IMR-90 (cell line): Measurements from ENCODE around the gene ATP9B. TPM values are rescaled to one million over a fixed set of nuclear protein-coding genes. Genes with fewer than 3 reads are reported as not detected.

Experiments used
- ATAC-seq: fragments of 200-7000 bp; cut with Tn5 transposase; 2 replicates; pipeline ENCODE4 v1.9.1; 2020; ENCODE audit warnings: low read depth, mild to moderate bottlenecking, moderate library complexity
- BruUV-seq: library from RNA; stranded (reverse); fragments of 400-500 nt; replicated peaks from 2 replicates; lab custom pipeline; 2021; lab: Mats Ljungman, UMichigan
- CTCF ChIA-PET: fragments of 300-600 bp; formaldehyde crosslinking; extraction: SDS; loops from one replicate; lab custom pipeline; 2021; ENCODE audit warnings: antibody characterized with exemption; lab: Yijun Ruan, JAX
- POLR2A ChIA-PET: fragments of 300-600 bp; sonication (Branson Sonifier 250); formaldehyde crosslinking; loops from one replicate; lab custom pipeline; 2022; ENCODE audit warnings: antibody characterized with exemption; ENCODE audit not compliant: unreplicated experiment; lab: Charles Lee
- DNase-seq: peaks from one replicate; pipeline ENCODE4 v3.0.0; 2013
- H2AFZ ChIP-seq: replicated peaks from 2 replicates; pipeline ENCODE3; 2013; ENCODE audit warnings: low read length, mild to moderate bottlenecking; ENCODE audit not compliant: poor library complexity
- H2AK5ac ChIP-seq: 2 replicates; pipeline ENCODE4 v1.6.1; 2013; ENCODE audit warnings: low read depth, low read length, inconsistent platforms
- H2AK9ac ChIP-seq: replicated peaks from 2 replicates; pipeline ENCODE3; 2013; ENCODE audit warnings: mild to moderate bottlenecking, low read depth, low read length, moderate library complexity; ENCODE audit not compliant: poor library complexity
- H2BK120ac ChIP-seq: 2 replicates; pipeline ENCODE4 v1.6.1; 2013; ENCODE audit warnings: low read depth, low read length, inconsistent platforms
- H2BK15ac ChIP-seq: 3 replicates; pipeline ENCODE4 v1.6.1; 2013; ENCODE audit warnings: low read depth, low read length, inconsistent platforms
- H2BK20ac ChIP-seq: 2 replicates; pipeline ENCODE4 v1.6.1; 2013; ENCODE audit warnings: low read depth, mild to moderate bottlenecking, inconsistent platforms, low read length, moderate library complexity
- H2BK5ac ChIP-seq: 2 replicates; pipeline ENCODE4 v1.6.1; 2013; ENCODE audit warnings: mild to moderate bottlenecking, low read depth, low read length, inconsistent platforms; ENCODE audit not compliant: poor library complexity, severe bottlenecking
- H3K14ac ChIP-seq: replicated peaks from 2 replicates; pipeline ENCODE4 v1.6.1; 2013; ENCODE audit warnings: low read depth, low read length, inconsistent platforms
- H3K18ac ChIP-seq: 2 replicates; pipeline ENCODE4 v1.6.1; 2013; ENCODE audit warnings: low read depth, low read length, control low read depth
- H3K23ac ChIP-seq: 2 replicates; pipeline ENCODE4 v1.6.1; 2013; ENCODE audit warnings: low read depth, low read length, inconsistent platforms
- H3K27ac ChIP-seq: 2 replicates; pipeline ENCODE4 v1.5.1; 2013; ENCODE audit warnings: mild to moderate bottlenecking, control low read depth, low read length; ENCODE audit not compliant: insufficient read depth
- H3K27me3 ChIP-seq: 2 replicates; pipeline ENCODE4 v1.6.1; 2013; ENCODE audit warnings: low read length; ENCODE audit not compliant: control insufficient read depth, insufficient read depth
- H3K36me3 ChIP-seq: 2 replicates; pipeline ENCODE4 v1.6.1; 2013; ENCODE audit warnings: low read length, mixed read lengths; ENCODE audit not compliant: control insufficient read depth, insufficient read depth
- H3K4ac ChIP-seq: 2 replicates; pipeline ENCODE4 v1.6.1; 2013; ENCODE audit warnings: low read depth, low read length, inconsistent platforms
- H3K4me1 ChIP-seq: 2 replicates; pipeline ENCODE4 v1.6.1; 2013; ENCODE audit warnings: low read length, mixed read lengths; ENCODE audit not compliant: control insufficient read depth, insufficient read depth
- H3K4me2 ChIP-seq: 2 replicates; pipeline ENCODE4 v1.6.1; 2013; ENCODE audit warnings: low read depth, mild to moderate bottlenecking, control low read depth, low read length, moderate library complexity
- H3K4me3 ChIP-seq: 2 replicates; pipeline ENCODE4 v1.5.1; 2013; ENCODE audit warnings: low read depth, mild to moderate bottlenecking, control low read depth, low read length, moderate library complexity; ENCODE audit not compliant: insufficient read depth
- H3K56ac ChIP-seq: 2 replicates; pipeline ENCODE4 v1.6.1; 2013; ENCODE audit warnings: low read length, inconsistent platforms; ENCODE audit not compliant: insufficient read depth; ENCODE audit errors: extremely low read depth
- H3K79me1 ChIP-seq, 2 experiments: 2 replicates each; pipeline ENCODE4 v1.6.1; 2013; ENCODE audit warnings: low read length in 2 of 2, inconsistent platforms in 1 of 2, low read depth in 1 of 2
- H3K9ac ChIP-seq: 2 replicates; pipeline ENCODE4 v1.6.1; 2013; ENCODE audit warnings: low read depth, low read length, control low read depth
- H3K9me1 ChIP-seq: 2 replicates; pipeline ENCODE4 v1.6.1; 2013; ENCODE audit warnings: low read length, inconsistent platforms; ENCODE audit not compliant: insufficient read depth
- H3K9me3 ChIP-seq: 2 replicates; pipeline ENCODE4 v1.6.1; 2013; ENCODE audit warnings: low read length; ENCODE audit not compliant: control insufficient read depth, insufficient read depth
- H4K20me1 ChIP-seq: 2 replicates; pipeline ENCODE4 v1.6.1; 2013; ENCODE audit warnings: low read length, inconsistent platforms; ENCODE audit not compliant: insufficient read depth
- H4K5ac ChIP-seq: 2 replicates; pipeline ENCODE4 v1.6.1; 2013; ENCODE audit warnings: mild to moderate bottlenecking, low read depth, low read length, control low read depth
- H4K8ac ChIP-seq, 2 experiments: 2 replicates each; pipeline ENCODE4 v1.6.1; 2013; ENCODE audit warnings: low read depth in 2 of 2, low read length in 2 of 2, control low read depth in 1 of 2, inconsistent platforms in 1 of 2
- H4K91ac ChIP-seq: 2 replicates; pipeline ENCODE4 v1.6.1; 2013; ENCODE audit warnings: low read depth, low read length, inconsistent platforms; ENCODE audit not compliant: insufficient read depth
- BHLHE40 ChIP-seq: fragments of 150-350 bp; IDR thresholded peaks from 2 replicates; pipeline ENCODE4 v1.6.1; 2016; ENCODE audit warnings: mild to moderate bottlenecking, low read depth, low read length
- CEBPB ChIP-seq: IDR thresholded peaks from 2 replicates; pipeline ENCODE4 v1.6.1; 2012; ENCODE audit warnings: low read depth, low read length, improper control_type of control experiment
- CHD1 ChIP-seq: IDR thresholded peaks from 2 replicates; pipeline ENCODE4 v1.6.1; 2012; ENCODE audit warnings: low read depth, low read length, improper control_type of control experiment
- ELK1 ChIP-seq: fragments of 150-350 bp; IDR thresholded peaks from 2 replicates; pipeline ENCODE4 v1.6.1; 2016; ENCODE audit warnings: low read depth, mild to moderate bottlenecking, low read length, moderate library complexity, borderline replicate concordance
- MAFK ChIP-seq: IDR thresholded peaks from 2 replicates; pipeline ENCODE4 v1.6.1; 2012; ENCODE audit warnings: low read depth, low read length, improper control_type of control experiment
- MXI1 ChIP-seq: IDR thresholded peaks from 2 replicates; pipeline ENCODE4 v1.6.1; 2012; ENCODE audit warnings: low read depth, mild to moderate bottlenecking, low read length, moderate library complexity, borderline replicate concordance
- NFE2L2 ChIP-seq: fragments of 150-350 bp; IDR thresholded peaks from 2 replicates; pipeline ENCODE4 v1.6.1; 2016; ENCODE audit warnings: low read depth, mild to moderate bottlenecking, low read length
- RCOR1 ChIP-seq: IDR thresholded peaks from 2 replicates; pipeline ENCODE4 v1.6.1; 2012; ENCODE audit warnings: mild to moderate bottlenecking, low read length, improper control_type of control experiment; ENCODE audit not compliant: insufficient replicate concordance
- RFX5 ChIP-seq: IDR thresholded peaks from 2 replicates; pipeline ENCODE4 v1.8.0; 2012; ENCODE audit warnings: low read depth, mild to moderate bottlenecking, low read length, moderate library complexity
- WGBS, 2 experiments: methylation state at CpG; one replicate each; pipeline versions ENCODE4 v1.1.5 to v1.1.7; 2013; ENCODE audit warnings: missing lambda C conversion rate in 2 of 2; ENCODE audit not compliant: insufficient read length in 1 of 2; ENCODE audit errors: extremely low coverage in 2 of 2; 5-methylcytosine and 5-hydroxymethylcytosine counted together
- dilution Hi-C: fragments of 300-500 bp; cut with HindIII; formaldehyde crosslinking; loops from one replicate; pipeline ENCODE4 v1.14.3; 2018; ENCODE audit warnings: low sequenced_read_pairs; ENCODE audit not compliant: unreplicated experiment
- in situ Hi-C: fragments of 300-500 bp; cut with MboI; formaldehyde crosslinking; loops from 3 replicates; pipeline ENCODE4 v1.14.3; 2019; ENCODE audit warnings: low sequenced_read_pairs, inconsistent platforms, mixed read lengths
- intact Hi-C: fragments of 100-400 bp; cut with micrococcal nuclease; formaldehyde crosslinking; loops from 2 replicates; pipeline ENCODE4 v1.10.0; 2022
- polyA plus RNA-seq, 3 experiments: library from polyadenylated mRNA; depleted of rRNA; stranded (reverse); fragments of >200 nt; gene quantifications; 2 replicates each; pipeline ENCODE4 v1.2.3, GENCODE V29; 2012; ENCODE audit warnings: low replicate concordance in 1 of 3
- total RNA-seq: library from RNA; depleted of rRNA; stranded (reverse); fragments of >200 nt; gene quantifications from 2 replicates; pipeline ENCODE4 v1.2.3, GENCODE V29; 2012

Gene ATP9B
- total and polyA plus RNA-seq, 2 of the 4 experiments (the other 2 are of a cell fraction): 11.0 to 11.5 TPM

- Histone ChIP-seq H4K20me1 (peaks cover 5% of the 10 kb centered on the region; the same call in 1 of the 2 replicates), H3K4me3 (no peak overlapping the region), H3K18ac (no peak overlapping the region), H4K8ac (no peak overlapping the region), H3K79me1 (no peaks in the 10 kb centered on the region), H3K27ac (no peak overlapping the region), H2BK120ac (no peak overlapping the region), H3K27me3 (no peaks in the 10 kb centered on the region), H2AK5ac (no peak overlapping the region), H2AK9ac (no peak overlapping the region), H2BK15ac (no peak overlapping the region), H3K4me1 (no peaks in the 10 kb centered on the region), H3K9me1 (no peaks in the 10 kb centered on the region), H3K4me2 (no peak overlapping the region), H4K5ac (no peak overlapping the region), H3K56ac (no peak overlapping the region), H2BK5ac (no peak overlapping the region), H3K4ac (no peak overlapping the region), H3K23ac (no peak overlapping the region), H3K14ac (no peak overlapping the region), H3K9ac (no peak overlapping the region), H2BK20ac (no peak overlapping the region), H2AFZ (no peak overlapping the region), H3K9me3 (no peaks in the 10 kb centered on the region), H3K36me3 (peaks cover 6% of the 10 kb centered on the region), H4K91ac (no peak overlapping the region)
- BruUV-seq: no TSS peak
- TF ChIP-seq RFX5 (no peak), MXI1 (no peak), NFE2L2 (no peak), CHD1 (no peak), CEBPB (no peak), RCOR1 (no peak), MAFK (no peak), BHLHE40 (no peak), ELK1 (no peak)
- dilution Hi-C loops (no loop called here), intact Hi-C loops (loop anchor here (1.0 kb wide), 1 partner anchor 264 kb away; no protein-coding TSS in a partner anchor), in situ Hi-C loops (loop anchor here (5.0 kb wide), 2 partner anchors 152 to 262 kb away; no protein-coding TSS in a partner anchor)
- ATAC-seq: no peak
- 93% methylated on average over 19 of the region's 40 CpGs; no CpG with 5 or more reads in 1 of the 2 experiments for WGBS, 2 experiments
- POLR2A ChIA-PET: no interaction called here
- DNase-seq: no peak
- CTCF ChIA-PET: interaction anchor here (0.9 to 3.1 kb wide), 4 partner anchors 10 to 264 kb away, joined by 4 to 10 read pairs (median 4); no protein-coding TSS in a partner anchor
Measured at GRCh38 chr18:79379931-79380815, 311.0 kb downstream of the ATP9B start.
